Activated naive CD8-positive, alpha-beta T cell treated with anti-CD3 and anti-CD28 coated beads, Interleukin-2, amount 50 U/mL, for 24 hours (primary cell): ENCODE data around the gene SLC25A21.
"Not testable (repeated sequence)": the region's sequence is repeated elsewhere in the genome, so short reads cannot be mapped to it uniquely, and the experiment has no call there.

Experiments used
- ATAC-seq: fragments of 150-1000 bp; cut with Tn5 transposase; one replicate; pipeline ENCODE4 v1.10.0; 2021
- DNase-seq: peaks from one replicate; pipeline ENCODE4 v3.0.0; 2021
- H3K27ac Mint-ChIP-seq: one replicate; pipeline ENCODE4 v1.8.0; 2021; ENCODE audit warnings: mild to moderate bottlenecking, mixed read lengths
- H3K27me3 Mint-ChIP-seq: one replicate; pipeline ENCODE4 v1.8.0; 2021; ENCODE audit warnings: mixed read lengths
- H3K36me3 Mint-ChIP-seq: one replicate; pipeline ENCODE4 v1.8.0; 2021; ENCODE audit warnings: low read depth, mixed read lengths
- H3K4me1 Mint-ChIP-seq: one replicate; pipeline ENCODE4 v1.8.0; 2021; ENCODE audit warnings: mixed read lengths
- H3K4me3 Mint-ChIP-seq: one replicate; pipeline ENCODE4 v1.8.0; 2021; ENCODE audit warnings: mild to moderate bottlenecking, moderate library complexity, mixed read lengths
- H3K9me3 Mint-ChIP-seq: one replicate; pipeline ENCODE4 v1.8.0; 2021; ENCODE audit warnings: mixed read lengths

Gene SLC25A21

GRCh38 chr14:36884049-36884448 is 288.4 kb downstream of the SLC25A21 start:
- H3K27me3 Mint-ChIP-seq: no peaks in the 10 kb centered on the region
- H3K4me1 Mint-ChIP-seq: no peaks in the 10 kb centered on the region
- H3K9me3 Mint-ChIP-seq: peaks cover 16% of the 10 kb centered on the region

DNA sequence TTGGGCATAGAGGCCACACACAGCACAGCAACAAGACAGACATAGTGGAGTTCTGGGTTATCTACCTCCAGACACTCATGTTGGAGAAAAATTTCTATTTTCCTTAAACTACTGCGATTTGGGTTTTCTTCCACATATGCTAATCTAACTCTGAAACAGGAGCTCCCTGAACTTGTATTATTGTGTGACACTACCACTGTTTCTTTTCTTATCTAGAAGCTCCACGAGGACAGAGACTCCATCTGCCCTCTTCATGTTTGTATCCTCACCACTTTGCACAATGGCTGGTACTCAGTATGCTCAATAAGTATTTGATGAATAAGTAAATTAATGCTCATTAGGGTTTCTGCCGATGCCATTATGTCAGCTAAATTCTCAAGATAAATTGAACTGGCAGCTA is 292.1 kb downstream of the SLC25A21 start:
- Mint-ChIP-seq H3K9me3 (peaks cover 16% of the 10 kb centered on the region), H3K27me3 (no peaks in the 10 kb centered on the region), H3K4me1 (no peaks in the 10 kb centered on the region), H3K27ac (no peak overlapping the region), H3K4me3 (no peak overlapping the region), H3K36me3 (no peaks in the 10 kb centered on the region)
- no peak for ATAC-seq
- no peak for DNase-seq

More at GRCh38 chr14:36884049-36884448, 288.4 kb downstream of the SLC25A21 start:
- DNase-seq (no peak), ATAC-seq (no peak)
- Mint-ChIP-seq H3K36me3 (no peaks in the 10 kb centered on the region), H3K4me3 (no peak overlapping the region), H3K27ac (no peak overlapping the region)

GRCh38 chr14:36879558-36879957 is 292.8 kb downstream of the SLC25A21 start:
- no peak overlapping the region for H3K27ac Mint-ChIP-seq
- H3K36me3 Mint-ChIP-seq: no peaks in the 10 kb centered on the region
- H3K9me3 Mint-ChIP-seq: peaks cover 16% of the 10 kb centered on the region
- H3K4me3 Mint-ChIP-seq: no peak overlapping the region
- H3K4me1 Mint-ChIP-seq: no peaks in the 10 kb centered on the region
- no peaks in the 10 kb centered on the region for H3K27me3 Mint-ChIP-seq
- no peak for ATAC-seq
- no peak for DNase-seq

DNA sequence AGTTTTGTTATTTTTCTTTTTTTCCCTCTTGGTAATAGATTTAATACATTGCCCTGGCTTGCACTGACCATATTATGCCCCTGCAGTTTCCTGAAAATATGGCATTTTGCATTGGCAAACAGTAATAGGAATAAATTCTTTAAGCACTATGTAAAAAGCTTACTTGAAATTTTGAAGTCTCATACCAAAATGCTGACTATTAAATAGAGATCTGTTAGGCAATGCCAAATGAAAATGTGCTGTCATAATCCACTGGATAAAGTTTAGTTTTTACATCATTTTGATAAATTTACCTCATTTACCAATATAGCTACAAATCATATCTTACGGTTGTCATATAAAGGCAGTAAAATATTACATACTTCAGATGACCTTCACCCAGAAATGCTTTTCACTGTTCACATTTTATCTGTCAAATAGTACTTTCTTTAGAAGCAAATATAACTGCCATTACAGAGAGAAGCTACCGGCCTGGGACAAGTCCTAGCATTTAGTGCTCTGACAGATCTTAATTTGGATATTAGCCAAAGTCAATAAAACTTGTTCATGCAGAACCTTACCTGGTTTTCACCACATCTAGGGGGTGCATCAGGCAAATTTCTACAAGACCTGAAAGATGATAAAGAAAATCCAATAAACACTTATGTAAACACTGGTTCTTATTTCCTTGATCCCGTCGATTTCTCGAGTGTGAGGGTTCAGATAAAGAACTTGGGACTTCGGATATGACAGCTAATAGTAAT is 297.8 kb downstream of the SLC25A21 start:
- no peaks in the 10 kb centered on the region for H3K9me3 Mint-ChIP-seq
- H3K4me3 Mint-ChIP-seq: no peak overlapping the region
- DNase-seq (no peak), ATAC-seq (no peak)
- H3K27ac Mint-ChIP-seq: no peak overlapping the region
- no peaks in the 10 kb centered on the region for H3K4me1 Mint-ChIP-seq
- no peaks in the 10 kb centered on the region for H3K27me3 Mint-ChIP-seq
- H3K36me3 Mint-ChIP-seq: no peaks in the 10 kb centered on the region

DNA sequence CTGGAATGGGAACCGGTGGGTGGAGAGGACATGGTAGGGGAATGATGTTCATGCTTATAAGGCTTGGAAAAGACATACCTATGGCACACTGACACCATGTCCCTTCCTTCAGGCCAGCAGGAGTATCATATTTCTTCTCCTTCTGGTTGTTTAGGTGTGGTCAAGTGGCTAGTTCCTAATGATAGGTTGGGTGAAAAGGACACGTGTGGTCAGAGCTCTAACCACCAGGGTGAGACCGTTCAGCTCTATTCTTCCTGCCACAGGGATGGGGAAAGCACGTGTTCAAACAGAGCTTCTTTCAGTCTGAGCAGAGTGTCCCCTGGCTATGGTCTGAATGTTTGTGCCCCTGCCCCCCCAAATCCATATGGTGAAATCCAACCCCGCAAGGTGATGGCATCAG is 301.6 kb downstream of the SLC25A21 start:
- Mint-ChIP-seq H3K27ac (no peak overlapping the region), H3K27me3 (peaks cover 2% of the 10 kb centered on the region), H3K9me3 (no peaks in the 10 kb centered on the region), H3K4me3 (no peak overlapping the region), H3K4me1 (no peaks in the 10 kb centered on the region), H3K36me3 (no peaks in the 10 kb centered on the region)
- DNase-seq: no peak
- ATAC-seq: no peak

DNA sequence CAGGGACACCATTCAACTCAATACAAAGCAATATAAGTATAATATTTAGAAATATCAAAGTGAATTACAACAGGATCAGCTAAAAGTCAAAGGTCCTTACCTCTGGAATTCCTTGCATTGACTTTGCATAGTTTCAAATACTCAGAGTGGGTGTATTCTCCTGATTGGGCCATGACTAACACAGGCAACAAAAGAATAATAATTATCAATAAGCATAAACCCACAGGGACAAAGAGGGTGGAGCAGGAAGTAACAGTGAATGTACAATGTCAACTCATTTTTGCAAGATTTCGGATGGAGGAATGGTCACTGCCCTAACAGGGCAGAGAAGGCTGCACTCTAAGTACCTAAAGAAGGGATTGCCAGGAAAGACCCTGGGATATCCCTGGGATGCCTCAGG is 303.3 kb downstream of the SLC25A21 start:
- Mint-ChIP-seq H3K27ac (no peak overlapping the region), H3K9me3 (no peaks in the 10 kb centered on the region), H3K4me3 (no peak overlapping the region), H3K4me1 (no peaks in the 10 kb centered on the region), H3K27me3 (peaks cover 2% of the 10 kb centered on the region), H3K36me3 (no peaks in the 10 kb centered on the region)
- ATAC-seq (no peak), DNase-seq (no peak)

DNA sequence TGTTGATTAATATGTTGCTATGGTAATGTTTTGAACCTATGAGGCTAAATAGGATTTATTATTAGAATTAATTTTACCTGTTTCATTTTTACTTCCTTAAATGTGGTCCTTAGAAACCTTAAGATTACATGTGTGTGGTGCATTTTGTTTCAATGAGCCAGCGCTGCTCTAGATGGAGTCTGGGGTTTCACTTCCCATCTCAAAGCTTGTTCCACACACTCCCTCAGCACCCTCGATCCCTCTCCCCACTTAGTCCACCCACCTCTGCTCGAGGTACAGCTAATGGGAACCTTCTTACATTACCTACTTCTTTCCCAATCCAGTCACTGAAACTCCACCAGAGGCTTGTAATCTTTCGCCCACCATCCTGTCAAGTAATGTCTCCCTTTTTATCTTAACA is 305.5 kb downstream of the SLC25A21 start:
- H3K4me1 Mint-ChIP-seq: no peaks in the 10 kb centered on the region
- no peak for ATAC-seq
- peaks cover 2% of the 10 kb centered on the region for H3K27me3 Mint-ChIP-seq

DNA sequence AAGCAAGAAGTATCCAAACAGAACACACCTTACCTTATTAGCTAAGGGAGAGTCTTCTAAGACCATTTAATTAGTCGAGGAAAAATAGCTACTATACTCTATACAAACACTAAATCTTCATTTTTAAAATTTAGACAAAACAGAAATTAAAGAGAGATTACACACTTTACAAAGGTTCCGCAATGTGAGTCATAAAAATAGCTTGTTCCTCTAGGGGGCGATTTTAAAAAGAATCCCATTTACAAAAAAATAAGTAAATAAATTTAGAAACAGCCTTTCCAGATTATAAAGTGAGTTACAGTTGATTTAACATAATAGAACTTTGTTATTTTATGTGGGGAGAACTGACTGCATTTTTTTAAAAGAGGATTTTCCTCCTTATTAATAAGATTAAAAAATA is 309.1 kb downstream of the SLC25A21 start:
- Mint-ChIP-seq H3K27me3 (peaks cover 2% of the 10 kb centered on the region), H3K4me3 (no peak overlapping the region), H3K27ac (no peak overlapping the region), H3K36me3 (no peaks in the 10 kb centered on the region), H3K9me3 (peaks cover 8% of the 10 kb centered on the region), H3K4me1 (no peaks in the 10 kb centered on the region)
- ATAC-seq (no peak), DNase-seq (no peak)

More for the DNA sequence above, 305.5 kb downstream of the SLC25A21 start:
- Mint-ChIP-seq H3K4me3 (no peak overlapping the region), H3K9me3 (peaks cover 1% of the 10 kb centered on the region), H3K27ac (no peak overlapping the region), H3K36me3 (no peaks in the 10 kb centered on the region)
- no peak for DNase-seq

DNA sequence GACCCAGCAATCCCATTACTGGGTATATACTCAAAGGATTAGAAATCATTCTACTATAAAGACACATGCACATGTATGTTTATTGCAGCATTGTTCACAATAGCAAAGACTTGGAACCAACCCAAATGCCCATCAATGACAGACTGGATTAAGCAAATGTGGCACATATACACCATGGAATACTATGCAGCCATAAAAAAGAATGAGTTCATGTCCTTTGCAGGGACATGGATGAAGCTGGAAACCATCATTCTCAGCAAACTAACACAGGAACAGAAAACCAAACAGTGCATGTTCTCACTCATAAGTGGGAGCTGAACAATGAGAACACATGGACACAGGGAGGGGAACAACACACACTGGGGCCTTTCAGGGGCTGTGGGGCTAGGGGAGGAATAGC is 310.2 kb downstream of the SLC25A21 start:
- not testable (repeated sequence) for H3K27me3 Mint-ChIP-seq, H3K27ac Mint-ChIP-seq, H3K36me3 Mint-ChIP-seq, H3K4me1 Mint-ChIP-seq, H3K9me3 Mint-ChIP-seq, ATAC-seq, H3K4me3 Mint-ChIP-seq, DNase-seq

- H3K9me3 Mint-ChIP-seq: peaks cover 8% of the 10 kb centered on the region
- no peak for DNase-seq
- no peak overlapping the region for H3K27ac Mint-ChIP-seq
- no peak overlapping the region for H3K4me3 Mint-ChIP-seq
- no peaks in the 10 kb centered on the region for H3K27me3 Mint-ChIP-seq
- ATAC-seq: no peak
- no peaks in the 10 kb centered on the region for H3K36me3 Mint-ChIP-seq
- H3K4me1 Mint-ChIP-seq: no peaks in the 10 kb centered on the region
Measured at GRCh38 chr14:36860831-36861230, 311.6 kb downstream of the SLC25A21 start.

DNA sequence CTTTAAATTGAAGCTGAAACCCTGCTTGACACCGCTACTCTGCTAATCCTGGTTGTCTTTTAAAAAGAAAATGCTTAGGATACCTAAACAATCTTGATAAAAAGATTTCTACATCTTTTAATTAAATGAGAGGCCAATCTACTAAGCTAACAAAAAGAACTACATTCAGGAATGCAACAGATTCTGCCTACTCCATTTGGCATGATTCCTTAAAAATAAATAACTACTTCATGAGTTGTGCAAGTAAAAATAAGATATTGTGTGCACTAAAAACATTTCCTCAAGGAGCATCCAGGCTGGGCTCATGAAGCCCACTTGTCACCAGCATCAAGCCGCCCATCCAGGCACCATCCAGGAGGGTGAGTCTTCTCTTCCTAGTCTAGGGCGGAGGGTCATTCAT is 313.3 kb downstream of the SLC25A21 start:
- no peak overlapping the region for H3K4me3 Mint-ChIP-seq
- DNase-seq (no peak), ATAC-seq (no peak)
- peaks cover 2% of the 10 kb centered on the region for H3K27me3 Mint-ChIP-seq
- H3K9me3 Mint-ChIP-seq: peaks cover 8% of the 10 kb centered on the region
- no peaks in the 10 kb centered on the region for H3K4me1 Mint-ChIP-seq
- no peak overlapping the region for H3K27ac Mint-ChIP-seq
- H3K36me3 Mint-ChIP-seq: no peaks in the 10 kb centered on the region

DNA sequence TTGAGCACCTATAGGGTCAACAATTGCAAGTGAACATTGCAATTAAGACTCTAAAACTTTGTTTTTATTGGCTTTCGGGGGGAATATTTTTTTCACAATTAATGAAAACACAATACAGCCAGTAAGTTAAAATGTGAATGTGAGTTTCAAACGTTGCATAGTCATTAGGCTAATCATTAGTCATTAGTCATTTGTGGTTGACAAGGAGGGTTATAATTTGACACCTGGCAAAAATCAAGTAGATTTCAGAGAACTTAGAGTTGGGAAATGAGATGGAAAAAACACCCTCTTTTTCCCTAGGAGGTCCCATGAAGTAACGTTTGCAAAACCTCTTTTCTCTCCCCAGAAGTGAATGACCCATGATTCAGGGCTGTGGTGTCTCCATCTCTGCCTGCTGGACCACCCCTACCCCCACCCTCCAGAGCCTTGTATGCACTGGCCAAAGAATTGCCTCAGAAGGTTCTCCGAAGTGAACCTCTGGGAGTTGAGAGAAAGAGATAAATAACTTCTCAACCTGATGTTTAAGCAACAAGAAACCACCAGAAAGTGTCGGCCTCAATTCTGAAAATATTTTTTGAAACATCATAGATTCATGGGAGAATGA is 314.5 kb downstream of the SLC25A21 start:
- peaks cover 2% of the 10 kb centered on the region for H3K27me3 Mint-ChIP-seq
- no peak overlapping the region for H3K27ac Mint-ChIP-seq
- ATAC-seq: no peak
- no peak for DNase-seq
- H3K9me3 Mint-ChIP-seq: peaks cover 8% of the 10 kb centered on the region
- H3K4me3 Mint-ChIP-seq: no peak overlapping the region
- H3K36me3 Mint-ChIP-seq: no peaks in the 10 kb centered on the region
- H3K4me1 Mint-ChIP-seq: no peaks in the 10 kb centered on the region

GRCh38 chr14:36857136-36857535 is 315.3 kb downstream of the SLC25A21 start:
- ATAC-seq (no peak), DNase-seq (no peak)
- no peaks in the 10 kb centered on the region for H3K4me1 Mint-ChIP-seq
- peaks cover 2% of the 10 kb centered on the region for H3K27me3 Mint-ChIP-seq
- no peak overlapping the region for H3K4me3 Mint-ChIP-seq
- peaks cover 8% of the 10 kb centered on the region for H3K9me3 Mint-ChIP-seq
- no peaks in the 10 kb centered on the region for H3K36me3 Mint-ChIP-seq
- H3K27ac Mint-ChIP-seq: no peak overlapping the region

DNA sequence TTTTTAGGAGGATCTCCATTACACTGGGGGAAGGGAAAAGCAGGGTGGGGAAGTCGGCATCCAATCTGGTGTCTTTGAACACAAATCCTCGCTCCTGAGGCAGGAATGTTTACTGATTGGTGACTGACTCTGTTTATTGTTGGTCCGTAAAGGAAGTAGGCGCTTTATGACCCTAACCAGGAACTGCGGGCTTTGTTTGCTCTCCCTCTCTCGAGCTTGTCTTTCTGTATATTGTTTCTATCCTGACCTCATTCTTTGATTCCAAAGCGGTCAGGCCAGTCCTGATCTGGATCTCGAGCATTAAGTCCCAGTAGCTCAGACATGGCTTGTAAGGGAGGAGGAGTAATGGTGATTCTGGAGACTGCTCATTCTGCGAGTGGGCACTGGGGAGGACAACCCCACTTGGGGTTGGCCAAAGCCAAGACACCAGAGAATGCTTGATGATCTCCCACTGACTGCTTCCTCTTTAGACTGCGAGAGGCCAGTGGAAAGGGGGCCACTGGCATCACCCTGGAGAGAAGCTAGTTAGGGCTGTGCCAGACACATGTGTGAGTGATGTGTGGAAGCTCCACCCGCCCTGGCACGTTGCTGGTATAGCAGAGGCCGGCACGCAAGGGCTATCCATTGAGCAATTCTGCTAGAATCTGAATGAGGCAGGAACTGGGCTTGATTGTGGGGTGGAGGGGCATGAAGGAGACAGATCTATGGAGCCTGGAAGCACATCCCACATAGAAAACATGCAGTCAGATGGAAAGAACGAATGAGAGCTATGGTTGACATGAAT is 316.1 kb downstream of the SLC25A21 start:
- H3K9me3 Mint-ChIP-seq: peaks cover under 1% of the 10 kb centered on the region
- no peaks in the 10 kb centered on the region for H3K36me3 Mint-ChIP-seq
- ATAC-seq: no peak

GRCh38 chr14:36855396-36855795 is 317.0 kb downstream of the SLC25A21 start:
- H3K36me3 Mint-ChIP-seq: no peaks in the 10 kb centered on the region
- H3K27me3 Mint-ChIP-seq: peaks cover 2% of the 10 kb centered on the region
- H3K9me3 Mint-ChIP-seq: no peaks in the 10 kb centered on the region
- no peak overlapping the region for H3K27ac Mint-ChIP-seq
- ATAC-seq (no peak), DNase-seq (no peak)
- no peak overlapping the region for H3K4me3 Mint-ChIP-seq
- no peaks in the 10 kb centered on the region for H3K4me1 Mint-ChIP-seq

More for the DNA sequence above, 316.1 kb downstream of the SLC25A21 start:
- DNase-seq: no peak
- Mint-ChIP-seq H3K27me3 (peaks cover 2% of the 10 kb centered on the region), H3K27ac (no peak overlapping the region), H3K4me1 (no peaks in the 10 kb centered on the region), H3K4me3 (no peak overlapping the region)
